Measurements from ENCODE around the gene RAVER1. TPM values are rescaled to one million over a fixed set of nuclear protein-coding genes. Genes with fewer than 3 reads are reported as not detected.

Gene RAVER1
- total and polyA plus RNA-seq, 2 donors (not counting 3 experiments of a cell fraction or from before 2014, with no cell fraction given), result 5.2 to 47.6 TPM

- BruUV-seq (replicated peaks), result TSS peak; percentile 71
- ChIA-PET CTCF (interaction anchor here (1.0 to 4.7 kb wide), 5 partner anchors 9 to 120 kb away, joined by 4 to 35 read pairs (median 16); partner anchors contain the start of gene ICAM1), POLR2A (interaction anchor here (1.3 kb wide), 1 partner anchor 45 kb away, joined by 3 read pairs; no protein-coding TSS in a partner anchor)
- Histone ChIP-seq H3K4me2 (ENCODE audit: insufficient read depth, low read length) (peak overlapping the region; percentile 93), H3K9me3 (replicated peaks; ENCODE audit: control insufficient read depth, insufficient read depth, low read length) (no peaks in the 10 kb centered on the region), H3K4me1 (ENCODE audit: control insufficient read depth, extremely low read depth, insufficient read depth, low read length) (peaks cover 12% of the 10 kb centered on the region), H3K27ac (ENCODE audit: insufficient read depth, low read depth, low read length) (peak overlapping the region; percentile 10), H4K20me1 (replicated peaks; ENCODE audit: control insufficient read depth, extremely low read depth, insufficient read depth, low read length) (no peaks in the 10 kb centered on the region), H3K27me3 (ENCODE audit: control insufficient read depth in 2 of 2, insufficient read depth in 2 of 2, low read length in 2 of 2) (no peaks in the 10 kb centered on the region), H3K36me3 (ENCODE audit: control insufficient read depth in 2 of 2, extremely low read depth in 1 of 2, insufficient read depth in 2 of 2, low read length in 2 of 2) (peaks cover 0 to 8% of the 10 kb centered on the region in 2 experiments), H3K79me2 (ENCODE audit: control insufficient read depth, insufficient read depth, low read length) (peaks cover 7% of the 10 kb centered on the region), H3K9me1 (replicated peaks; ENCODE audit: control insufficient read depth, extremely low read depth, insufficient read depth, low read length) (no peaks in the 10 kb centered on the region), H2AFZ (ENCODE audit: low read depth, low read length) (peak overlapping the region; percentile 88), H3K9ac (replicated peaks; ENCODE audit: extremely low read depth, insufficient read depth, low read length) (peak overlapping the region; percentile 70), H3K4me3 (replicated peaks in 1 of 3; ENCODE audit: insufficient read depth in 1 of 3, low read depth in 1 of 3, low read length in 3 of 3) (peak overlapping the region; percentile 78 to 96 (median 89))
- intact Hi-C loops (cut with micrococcal nuclease) (loop anchor here (1.0 to 10.0 kb wide), 4 partner anchors 46 to 258 kb away; partner anchors contain the start of gene DNMT1), dilution Hi-C loops (cut with MboI; ENCODE audit: extremely low pct_ligation_motif_present, low sequenced_read_pairs) (no loop called here)
- TF ChIP-seq JUN (IDR thresholded peaks at IDR 0.05; ENCODE audit: borderline replicate concordance, insufficient read depth, insufficient read length, low read depth) (no peak), GATA2 (IDR thresholded peaks at IDR 0.05; ENCODE audit: insufficient read depth, insufficient read length, low read depth, low read length) (no peak), CTCF (IDR thresholded peaks at IDR 0.05; ENCODE audit: extremely low read depth in 1 of 2, insufficient read depth in 1 of 2, low read depth in 1 of 2, low read length in 2 of 2) (no peak), POLR2AphosphoS5 (IDR thresholded peaks at IDR 0.05; ENCODE audit: insufficient read depth, low read depth, low read length) (no peak), MYC (IDR thresholded peaks at IDR 0.05; ENCODE audit: low read depth, low read length) (no peak), FOS (IDR thresholded peaks at IDR 0.05; ENCODE audit: borderline replicate concordance, insufficient read depth, low read length) (no peak), POLR2A (IDR thresholded peaks at IDR 0.05; ENCODE audit: low read depth, low read length) (no peak), EZH2 (IDR thresholded peaks at IDR 0.05; ENCODE audit: borderline replicate concordance, low read depth, low read length, severe bottlenecking) (no peak), MAX (IDR thresholded peaks at IDR 0.05; ENCODE audit: insufficient read depth, insufficient read length) (no peak)
- DNase-seq (ENCODE audit: low read depth, low spot score), result peak; percentile 12
- peak; percentile 64 for FAIRE-seq
Measured at GRCh38 chr19:10379880-10380312, 46.6 kb upstream of the RAVER1 start.

Data from endothelial cell of umbilical vein (primary cell).